GM19238 (cell line): ENCODE measurements around the gene GCK.

Experiments used
- DNase-seq: peaks from one replicate; pipeline ENCODE4 v3.0.0; 2011; ENCODE audit warnings: low spot score; ENCODE audit not compliant: insufficient read length

Gene GCK

GRCh38 chr7:44189286-44189992, at the start of gene GCK:
TSS of gene GCK (minus strand) at chr7:44189439. CDS start at chr7:44188953, 486 bp downstream.
- DNase-seq, result no peak

DNA sequence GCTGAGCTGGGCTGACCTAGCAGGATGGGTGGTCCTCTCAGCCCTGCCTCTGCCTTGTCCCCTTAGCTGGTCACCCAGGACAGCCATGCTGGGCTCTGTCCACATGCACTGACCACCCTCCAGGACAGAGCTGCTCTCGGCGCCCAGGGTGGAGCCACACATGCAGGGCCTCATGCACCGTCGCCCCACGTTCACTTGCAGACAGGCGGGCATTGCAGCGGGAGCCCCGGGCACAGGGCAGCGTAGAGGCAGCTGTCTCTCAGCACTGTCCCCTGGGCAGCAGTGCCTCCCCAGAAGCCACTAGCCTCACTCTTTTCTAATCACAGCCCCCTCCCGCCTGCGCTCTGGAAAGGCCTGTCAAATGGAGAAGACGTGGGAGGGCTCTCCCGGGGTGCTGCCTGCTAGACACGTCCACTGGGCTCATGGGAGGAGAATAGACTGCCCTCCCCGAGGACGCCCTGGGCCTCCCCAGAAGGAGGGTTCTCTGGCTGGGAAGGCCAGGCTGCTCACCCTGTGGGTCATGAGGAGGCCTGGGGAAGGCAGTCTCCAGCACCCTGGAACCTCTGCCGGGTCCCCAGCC, 49.0 kb upstream of the GCK start:
- no peak for DNase-seq

DNA sequence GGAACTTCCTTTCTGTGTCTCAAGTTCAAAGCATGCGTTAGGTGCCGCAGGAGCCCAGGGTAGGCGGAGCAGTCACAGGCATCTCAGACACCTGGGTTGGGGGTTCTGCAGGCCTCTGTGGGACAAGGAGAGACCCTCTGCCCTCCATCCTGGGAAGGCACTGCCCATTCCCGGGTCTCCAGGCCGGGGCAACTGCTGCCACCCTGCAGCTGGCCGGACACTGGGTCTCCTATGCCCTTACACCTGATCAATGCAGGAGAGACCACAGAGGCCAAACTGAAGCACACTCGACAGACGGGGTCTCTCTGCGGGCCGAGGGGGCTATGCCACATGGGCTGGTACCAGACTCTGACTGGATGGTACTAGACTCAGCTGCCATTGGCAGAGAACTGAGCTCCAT, 48.5 kb upstream of the GCK start:
- no peak for DNase-seq

DNA sequence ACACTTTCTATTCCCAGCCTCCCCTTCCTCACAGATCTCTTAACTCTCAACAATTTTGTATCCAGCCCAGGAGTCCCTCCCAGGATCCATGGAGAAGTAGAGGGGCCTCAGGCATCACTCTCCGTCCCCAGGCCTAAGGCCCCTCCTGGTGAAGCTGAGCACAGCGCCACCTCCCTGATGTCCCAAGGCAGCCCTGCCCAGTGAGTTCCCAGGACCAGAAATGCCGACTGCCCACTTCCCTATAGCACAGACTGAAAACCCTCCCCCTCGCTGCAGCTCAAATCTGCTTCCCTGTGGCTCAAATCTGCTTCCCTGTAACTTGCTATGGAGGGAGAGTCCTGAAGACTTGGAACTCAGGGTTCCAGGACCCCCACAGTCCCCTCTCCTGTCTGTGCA, 47.1 kb upstream of the GCK start:
- DNase-seq, result no peak

DNA sequence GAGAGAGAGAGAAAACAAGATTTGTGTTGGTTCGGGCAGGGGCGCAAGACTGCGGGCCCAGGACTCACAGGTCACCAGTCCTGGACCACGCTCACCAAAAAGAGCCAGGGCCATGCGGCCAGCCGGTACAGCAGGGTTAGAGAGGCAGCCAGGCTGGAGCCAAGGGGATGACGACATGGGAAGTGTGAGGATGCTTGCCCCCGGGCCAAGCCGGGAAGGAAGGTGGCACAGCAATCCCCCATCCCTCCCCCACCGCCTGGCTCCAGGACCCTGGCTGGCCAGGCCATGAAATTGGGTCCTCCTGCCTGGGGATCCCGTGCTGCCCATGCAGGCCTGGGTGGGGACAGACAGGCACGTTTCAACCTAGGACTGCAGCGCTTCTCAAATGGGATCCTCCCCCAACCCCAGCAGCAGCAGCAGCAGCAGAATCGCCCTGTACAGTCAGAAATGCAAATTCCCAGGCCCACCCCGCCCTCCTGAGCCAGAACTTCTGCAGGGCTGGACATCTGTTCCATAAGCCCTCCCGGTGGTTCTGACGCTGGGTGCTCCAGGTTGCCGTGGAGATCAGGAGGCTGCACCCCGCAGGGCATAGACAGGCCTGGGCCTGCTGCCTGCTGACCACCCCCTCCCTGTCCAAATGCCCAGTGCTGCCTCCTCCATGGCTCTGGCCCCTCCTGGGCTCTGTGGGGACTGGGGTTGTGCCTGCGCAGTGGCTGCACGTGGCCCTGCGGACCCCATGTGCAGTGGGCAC, 46.5 kb upstream of the GCK start:
- DNase-seq, result no peak

DNA sequence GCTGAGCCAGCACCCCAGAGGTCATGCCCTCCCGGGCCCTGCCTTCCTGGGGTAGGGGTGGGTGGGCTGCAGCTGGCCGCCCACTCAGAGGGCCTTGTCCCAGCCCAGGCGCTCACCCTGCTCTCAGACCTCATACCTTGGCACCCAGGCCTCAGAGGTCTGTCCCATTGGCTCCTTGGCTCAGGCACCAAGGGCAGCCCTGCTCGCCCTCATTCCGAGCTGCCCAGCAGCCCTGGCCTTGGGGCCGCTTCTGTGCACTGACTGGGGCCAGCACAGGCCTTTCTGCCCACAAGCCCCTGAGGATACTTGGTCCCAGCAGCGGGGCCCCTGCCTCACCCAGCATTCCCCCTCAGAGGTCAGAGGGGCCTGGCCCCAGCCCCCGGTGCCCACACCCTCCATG, 45.8 kb upstream of the GCK start:
- DNase-seq, result no peak

- no peak for DNase-seq
These were observed 43.9 kb upstream of the GCK start for GRCh38 chr7:44232901-44233715.

DNA sequence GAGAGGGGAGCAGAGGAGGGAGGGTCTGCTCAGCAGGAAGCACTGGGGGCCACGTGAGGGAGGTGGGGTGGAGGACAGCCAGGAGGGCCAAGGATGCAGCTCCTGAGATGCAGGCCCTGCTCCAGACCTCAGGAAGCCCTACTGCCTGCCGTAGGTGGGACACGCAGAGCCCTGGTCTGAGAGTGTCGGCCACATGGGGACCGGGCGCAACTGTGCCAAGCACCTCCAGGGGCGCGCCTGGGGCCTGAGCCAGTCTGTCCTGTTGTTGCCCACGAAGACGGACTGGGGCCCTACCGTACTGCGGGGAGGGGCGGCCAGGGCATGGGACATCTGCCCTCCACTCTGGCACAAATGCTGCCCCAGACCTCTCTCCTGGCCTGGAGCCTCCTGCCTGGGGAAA, 43.2 kb upstream of the GCK start:
- no peak for DNase-seq

- DNase-seq, result no peak
These were observed 41.8 kb upstream of the GCK start for GRCh38 chr7:44231088-44231487.

- no peak for DNase-seq
These were observed 41.0 kb upstream of the GCK start for GRCh38 chr7:44230286-44230685.

GRCh38 chr7:44229546-44230105, 40.4 kb upstream of the GCK start:
- no peak for DNase-seq

- no peak for DNase-seq
These were observed 39.5 kb upstream of the GCK start for GRCh38 chr7:44228571-44229350.

DNA sequence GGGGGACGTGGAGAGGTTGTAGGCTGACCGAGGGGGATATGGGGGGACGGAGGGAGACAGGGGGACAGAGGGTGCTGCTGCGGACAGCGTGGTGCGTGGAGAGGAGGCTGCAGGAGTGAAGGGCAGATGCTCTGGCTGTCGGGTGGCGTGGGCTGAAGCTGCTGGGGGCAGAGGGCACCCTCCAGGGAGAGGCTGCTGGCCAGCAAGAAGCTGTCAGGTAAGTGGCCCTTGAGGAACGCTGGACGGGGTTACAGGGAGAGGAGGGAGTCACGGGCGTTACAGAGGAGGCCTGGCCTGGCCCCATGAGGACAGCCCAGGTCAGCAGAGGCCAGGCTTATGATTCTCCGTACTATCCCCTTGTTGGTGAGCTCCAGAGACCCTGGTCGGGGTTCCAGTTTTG, 38.7 kb upstream of the GCK start:
- DNase-seq, result no peak

GRCh38 chr7:44226396-44226753, 37.1 kb upstream of the GCK start:
- no peak for DNase-seq

- no peak for DNase-seq
These were observed 36.5 kb upstream of the GCK start for GRCh38 chr7:44225566-44226395.

DNA sequence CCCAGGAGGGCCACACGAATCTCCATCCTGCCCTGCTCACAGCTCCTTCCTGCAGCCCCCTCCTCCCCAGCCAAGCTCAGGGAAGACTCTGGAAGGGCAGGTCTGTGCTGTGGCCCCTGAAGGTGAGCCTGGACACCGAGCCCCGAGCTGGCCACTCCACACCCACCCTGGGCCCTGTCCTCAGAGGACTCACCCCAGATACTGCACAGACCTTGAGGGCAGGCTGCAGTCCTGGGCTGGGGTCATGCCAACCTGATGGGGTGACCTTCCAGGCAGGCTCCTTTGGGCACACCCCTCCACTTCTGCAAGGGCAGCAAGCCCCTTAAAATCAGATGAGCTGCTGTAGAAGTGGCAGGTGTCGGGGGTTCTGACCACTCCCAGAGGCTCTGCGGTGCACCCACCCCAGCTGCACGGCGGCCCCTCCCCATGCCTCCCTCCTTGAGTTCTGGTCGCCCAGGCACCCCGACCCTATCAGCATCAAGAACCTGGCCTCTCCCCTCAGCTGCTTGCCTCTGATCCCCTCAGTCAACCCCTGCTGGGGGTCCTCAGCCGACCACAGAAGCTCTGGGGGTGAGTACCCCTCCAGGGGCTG, 35.8 kb upstream of the GCK start:
- no peak for DNase-seq

- no peak for DNase-seq
These were observed 35.1 kb upstream of the GCK start for GRCh38 chr7:44224080-44224973.

- DNase-seq, result no peak
These were observed 34.3 kb upstream of the GCK start for GRCh38 chr7:44223362-44224079.
